Osteocyte (in vitro differentiated cells): ENCODE data around the gene MPRIP. TPM values are rescaled to one million over a fixed set of nuclear protein-coding genes. Genes with fewer than 3 reads are reported as not detected.
A peak's percentile ranks its signal among the peaks of the same experiment; 100 is the strongest.

Source experiments
- DNase-seq: peaks from one replicate; pipeline ENCODE4 v3.0.0; 2021; ENCODE audit warnings: mixed read lengths; ENCODE audit not compliant: unreplicated experiment; ENCODE audit errors: extremely low spot score
- H3K27ac Mint-ChIP-seq: one replicate; pipeline ENCODE4 v1.8.0; 2021; ENCODE audit warnings: mild to moderate bottlenecking, mixed read lengths; ENCODE audit not compliant: unreplicated experiment
- H3K27me3 Mint-ChIP-seq: one replicate; pipeline ENCODE4 v1.8.0; 2021; ENCODE audit warnings: mixed read lengths; ENCODE audit not compliant: unreplicated experiment
- H3K36me3 Mint-ChIP-seq: one replicate; pipeline ENCODE4 v1.8.0; 2021; ENCODE audit warnings: mixed read lengths; ENCODE audit not compliant: unreplicated experiment
- H3K4me1 Mint-ChIP-seq: one replicate; pipeline ENCODE4 v1.8.0; 2021; ENCODE audit warnings: mixed read lengths; ENCODE audit not compliant: unreplicated experiment
- H3K4me3 Mint-ChIP-seq: one replicate; pipeline ENCODE4 v1.8.0; 2021; ENCODE audit warnings: mild to moderate bottlenecking, moderate library complexity, mixed read lengths; ENCODE audit not compliant: unreplicated experiment
- H3K9me3 Mint-ChIP-seq: one replicate; pipeline ENCODE4 v1.8.0; 2021; ENCODE audit warnings: mixed read lengths; ENCODE audit not compliant: unreplicated experiment
- CTCF ChIP-seq: fragments of 200-600 bp; sonication (generic); IDR thresholded peaks from 2 replicates; pipeline ENCODE4 v1.5.0; 2021; ENCODE audit warnings: antibody characterized with exemption, mild to moderate bottlenecking, moderate library complexity
- total RNA-seq: library from RNA; stranded (reverse); gene quantifications from 2 replicates; pipeline ENCODE4 v1.2.1, GENCODE V29; 2021

MPRIP gene
- total RNA-seq, 1 donor from 2014 or later, result 206 TPM

DNA sequence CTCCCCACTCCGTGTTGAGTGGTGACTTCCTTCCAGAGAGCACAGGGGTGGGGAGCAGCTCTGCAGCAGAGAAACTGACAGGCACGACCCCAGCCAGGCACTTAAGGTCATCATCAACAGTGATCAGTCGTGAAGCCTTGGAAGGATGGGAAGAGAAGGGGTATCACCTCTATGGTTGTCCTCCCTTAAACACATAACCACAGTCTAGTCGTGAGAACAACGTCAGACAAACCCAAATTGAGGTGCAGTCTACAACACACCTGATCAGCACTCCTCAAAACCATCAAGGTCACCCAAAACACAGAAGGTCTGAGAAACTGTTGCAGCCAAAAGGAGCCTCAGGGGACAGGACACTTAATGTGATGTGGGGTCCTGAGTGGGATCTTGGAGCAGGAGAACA, 68.3 kb downstream of the MPRIP start:
- Mint-ChIP-seq H3K4me1 (peaks cover 57% of the 10 kb centered on the region), H3K27ac (no peak overlapping the region), H3K36me3 (peaks cover 8% of the 10 kb centered on the region), H3K27me3 (no peaks in the 10 kb centered on the region), H3K4me3 (no peak overlapping the region), H3K9me3 (no peaks in the 10 kb centered on the region)
- no peak for DNase-seq
- TF ChIP-seq CTCF, result no peak

DNA sequence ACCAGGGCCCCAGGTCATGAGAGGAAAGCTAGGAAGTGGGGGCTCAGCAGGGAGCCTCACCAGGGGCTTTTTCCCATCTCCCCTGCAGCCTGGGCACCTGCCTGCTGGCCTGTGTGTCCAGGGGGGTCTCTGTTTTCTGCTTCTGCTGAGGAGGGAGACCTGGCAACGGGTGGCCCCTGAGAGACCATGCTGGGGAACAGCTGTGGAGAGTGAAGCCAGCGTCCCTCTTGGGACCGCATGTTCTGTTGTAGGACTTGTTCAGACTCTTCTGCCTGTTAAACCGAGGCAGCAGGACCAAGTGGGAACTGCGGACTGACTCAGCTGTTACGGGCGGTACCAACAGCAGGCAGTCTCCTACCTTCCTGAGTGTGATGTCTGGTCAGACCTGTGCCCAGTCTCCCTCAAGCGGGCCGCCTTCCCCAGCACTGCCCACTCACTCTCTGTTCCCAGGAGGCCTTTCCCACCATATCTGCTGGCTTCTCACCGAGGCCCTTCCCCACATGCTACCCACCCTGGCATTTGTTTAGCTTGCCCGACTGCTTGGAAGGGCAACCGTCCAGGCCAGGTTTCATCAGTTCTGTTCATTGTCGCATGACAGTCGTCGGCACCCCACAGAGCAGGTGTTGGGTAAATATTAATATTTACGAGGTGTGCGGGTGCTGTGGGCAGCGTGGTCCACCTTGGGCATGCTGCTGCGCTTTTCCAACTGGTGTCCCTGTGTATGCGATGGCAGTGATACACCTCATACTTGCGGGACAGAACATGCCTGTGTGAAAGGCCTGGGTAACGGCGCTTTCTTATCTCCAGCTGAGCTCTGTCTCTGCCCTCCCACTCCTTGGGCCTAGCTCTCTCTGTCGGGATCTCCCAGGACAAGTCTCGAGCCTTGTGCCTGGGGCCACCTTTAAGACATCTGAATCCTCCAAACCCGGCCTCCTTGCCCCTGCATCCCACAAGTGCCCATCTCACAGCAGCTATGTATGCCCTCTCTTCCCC, 69.4 kb downstream of the MPRIP start:
- H3K36me3 Mint-ChIP-seq, result peaks cover under 1% of the 10 kb centered on the region
- DNase-seq, result no peak
- no peaks in the 10 kb centered on the region for H3K27me3 Mint-ChIP-seq
- no peak overlapping the region for H3K4me3 Mint-ChIP-seq
- no peak overlapping the region for H3K27ac Mint-ChIP-seq
- no peaks in the 10 kb centered on the region for H3K9me3 Mint-ChIP-seq
- H3K4me1 Mint-ChIP-seq, result peaks cover 53% of the 10 kb centered on the region
- no peak for TF ChIP-seq CTCF

DNA sequence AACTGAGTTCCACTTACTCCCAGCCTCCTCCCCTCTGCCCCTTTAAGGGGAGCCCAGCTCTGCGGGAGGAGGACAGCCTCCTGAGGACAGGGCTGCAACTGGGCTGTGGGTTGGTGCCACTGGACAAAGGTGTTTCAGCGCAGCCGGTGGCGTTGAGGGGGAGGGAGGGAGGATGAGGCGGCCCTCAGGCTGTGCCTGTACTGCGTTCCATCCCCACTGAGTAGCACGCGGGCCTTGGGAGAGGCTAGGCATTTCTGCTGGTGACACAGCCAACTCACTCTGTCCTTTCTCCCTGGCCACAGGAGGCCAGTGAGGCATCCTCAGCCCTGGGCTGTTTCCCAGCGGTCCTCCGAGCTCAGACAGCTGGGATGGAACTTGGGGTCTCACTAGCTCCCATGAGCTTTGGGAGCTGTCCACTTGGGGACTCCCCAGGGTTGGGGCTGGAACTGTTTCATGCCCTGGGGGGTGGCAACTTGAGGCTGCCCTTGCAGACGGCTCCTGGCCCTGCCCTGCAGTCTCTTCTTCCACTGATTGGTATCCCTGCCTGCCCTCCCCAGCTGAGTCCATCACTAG, 70.5 kb downstream of the MPRIP start:
- Mint-ChIP-seq H3K27me3 (no peaks in the 10 kb centered on the region), H3K36me3 (no peaks in the 10 kb centered on the region), H3K27ac (no peak overlapping the region), H3K4me1 (peaks cover 49% of the 10 kb centered on the region), H3K9me3 (no peaks in the 10 kb centered on the region), H3K4me3 (no peak overlapping the region)
- TF ChIP-seq CTCF, result no peak
- no peak for DNase-seq

DNA sequence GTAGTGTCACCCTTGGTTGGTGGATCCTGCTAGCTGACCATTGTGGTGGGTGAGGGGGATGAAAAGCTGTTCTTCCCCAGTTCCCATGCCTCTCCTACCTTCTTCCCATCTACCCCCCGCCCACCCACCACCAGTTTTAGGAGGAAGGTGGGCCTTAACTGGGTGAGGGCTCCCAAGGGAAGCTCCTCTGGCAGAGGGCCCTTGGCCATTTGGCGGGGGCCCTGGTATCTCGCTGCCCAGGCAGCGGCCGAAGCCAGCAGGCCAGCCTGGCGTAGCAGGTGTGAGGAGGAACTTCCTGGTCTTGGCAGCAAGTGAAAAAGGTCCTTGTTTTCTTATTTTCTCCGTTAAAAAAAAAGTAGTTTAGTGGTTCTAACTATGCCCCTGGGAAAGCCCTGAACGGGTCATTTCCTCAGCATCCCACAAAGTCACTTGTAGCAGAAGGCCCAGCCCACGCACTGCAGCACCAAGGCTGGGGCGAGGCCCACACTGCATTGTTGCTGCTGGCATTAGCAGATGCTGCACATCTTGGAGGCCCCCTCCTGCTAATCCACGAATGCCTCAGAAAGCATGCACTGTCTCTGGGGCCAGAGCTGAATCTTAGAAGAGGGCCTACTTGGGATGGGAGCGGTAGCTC, 72.5 kb downstream of the MPRIP start:
- DNase-seq, result no peak
- TF ChIP-seq CTCF, result no peak
- H3K9me3 Mint-ChIP-seq, result no peaks in the 10 kb centered on the region
- peaks cover 45% of the 10 kb centered on the region for H3K4me1 Mint-ChIP-seq
- H3K27ac Mint-ChIP-seq, result peak overlapping the region; percentile 23
- H3K27me3 Mint-ChIP-seq, result no peaks in the 10 kb centered on the region
- no peak overlapping the region for H3K4me3 Mint-ChIP-seq
- H3K36me3 Mint-ChIP-seq, result no peaks in the 10 kb centered on the region

DNA sequence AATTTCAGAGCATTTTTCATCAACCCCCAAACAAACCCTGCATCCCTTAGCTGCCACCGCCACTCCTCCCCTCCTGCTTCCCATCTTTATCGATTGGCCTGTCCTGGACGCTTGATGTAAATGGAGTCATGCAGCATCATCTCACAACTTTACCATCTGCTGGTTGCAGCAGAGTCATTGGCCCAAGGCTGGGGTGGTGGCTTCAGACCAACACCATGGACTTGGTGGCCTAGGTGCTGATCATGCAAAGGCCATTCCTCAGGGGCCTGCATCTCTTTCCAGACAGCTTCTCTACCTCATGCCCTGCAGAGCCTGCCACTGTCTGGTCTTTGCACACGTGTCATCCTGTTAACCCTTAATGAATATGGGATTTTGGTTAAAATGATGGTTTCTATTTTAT, 73.4 kb downstream of the MPRIP start:
- Mint-ChIP-seq H3K27me3 (no peaks in the 10 kb centered on the region), H3K4me3 (no peak overlapping the region), H3K36me3 (no peaks in the 10 kb centered on the region), H3K4me1 (peaks cover 45% of the 10 kb centered on the region), H3K9me3 (no peaks in the 10 kb centered on the region), H3K27ac (no peak overlapping the region)
- no peak for DNase-seq
- no peak for TF ChIP-seq CTCF
